GM18517 (cell line): ENCODE measurements around the gene SHANK1.
"Not testable (repeated sequence)": the region's sequence is repeated elsewhere in the genome, so short reads cannot be mapped to it uniquely, and the experiment has no call there.

ENCODE experiments used
- ATAC-seq: cut with Tn5 transposase; IDR thresholded peaks from one replicate; pipeline ENCODE4 v1.9.1; 2021; ENCODE audit warnings: mild to moderate bottlenecking, moderate library complexity; ENCODE audit not compliant: unreplicated experiment

Gene SHANK1

GRCh38 chr19:50719566-50719965 lies at the start of gene SHANK1:
Gene SHANK1, minus strand, starts transcription at chr19:50719802. Its CDS starts 2,883 bp downstream, at chr19:50716919.
- ATAC-seq, result no peak

DNA sequence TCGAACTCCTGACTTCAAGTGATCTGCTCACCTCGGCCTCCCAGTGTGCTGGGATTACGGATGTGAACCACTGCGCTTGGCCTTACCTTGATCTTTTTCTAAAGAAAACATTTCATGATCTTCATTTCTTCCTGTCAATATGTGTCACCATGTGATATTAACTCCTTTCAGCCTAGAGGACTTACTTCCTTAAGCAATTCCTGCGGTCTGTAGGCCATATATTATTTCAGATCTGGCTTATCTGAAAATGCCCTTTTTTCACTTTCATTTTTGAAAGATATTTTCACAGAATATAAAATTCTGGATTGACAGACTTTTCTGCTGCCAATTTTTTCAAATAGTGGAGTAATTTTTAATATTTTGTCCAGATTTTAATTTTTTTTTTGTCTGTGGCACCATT lies 48.7 kb upstream of the SHANK1 start:
- no peak for ATAC-seq

DNA sequence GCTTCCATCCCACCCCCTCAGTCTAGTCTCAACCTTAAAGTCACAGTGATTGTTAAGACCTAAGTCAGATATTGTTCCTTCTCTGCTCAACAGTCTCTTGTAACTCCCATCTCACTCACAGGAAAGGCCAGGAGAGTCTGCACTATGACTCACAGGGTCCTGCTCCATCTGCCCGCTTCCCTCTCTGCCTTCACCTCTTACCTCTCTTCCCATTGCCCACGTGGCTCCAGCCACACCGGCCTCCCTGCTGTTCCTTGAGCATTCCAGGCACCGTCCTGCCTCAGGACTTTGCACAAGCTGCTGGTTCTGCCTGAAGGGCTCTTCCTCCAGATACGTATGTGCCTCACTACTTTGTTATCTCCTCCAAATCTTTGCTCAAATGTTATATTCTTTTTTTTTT lies 47.7 kb upstream of the SHANK1 start:
- not testable (repeated sequence) for ATAC-seq

GRCh38 chr19:50766746-50767145 lies 47.1 kb upstream of the SHANK1 start:
- not testable (repeated sequence) for ATAC-seq

- ATAC-seq, result no peak
These were observed 44.8 kb upstream of the SHANK1 start for GRCh38 chr19:50764409-50764808.

- ATAC-seq, result not testable (repeated sequence)
These were observed 43.9 kb upstream of the SHANK1 start for GRCh38 chr19:50763521-50763920.

GRCh38 chr19:50761501-50761900 lies 41.9 kb upstream of the SHANK1 start:
- not testable (repeated sequence) for ATAC-seq

DNA sequence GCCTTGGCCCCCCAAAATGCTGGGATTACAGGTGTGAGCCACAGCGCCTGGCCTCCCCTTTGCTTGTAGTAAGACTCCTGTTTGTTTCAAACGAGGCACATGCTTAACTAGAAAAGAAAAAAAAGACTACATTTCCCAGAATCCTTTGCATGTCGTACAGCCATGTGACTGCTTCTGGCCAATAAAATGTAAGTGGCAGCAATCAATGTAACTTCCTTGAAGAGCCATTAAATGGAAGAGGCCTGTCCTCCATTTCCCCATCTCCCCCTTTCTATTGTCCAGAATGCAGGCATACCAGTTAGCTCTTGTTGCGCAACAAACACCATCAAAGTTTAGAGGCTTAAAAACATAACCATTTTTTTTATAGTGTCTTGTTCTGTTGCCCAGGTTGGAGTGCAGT lies 40.3 kb upstream of the SHANK1 start:
- no peak for ATAC-seq

DNA sequence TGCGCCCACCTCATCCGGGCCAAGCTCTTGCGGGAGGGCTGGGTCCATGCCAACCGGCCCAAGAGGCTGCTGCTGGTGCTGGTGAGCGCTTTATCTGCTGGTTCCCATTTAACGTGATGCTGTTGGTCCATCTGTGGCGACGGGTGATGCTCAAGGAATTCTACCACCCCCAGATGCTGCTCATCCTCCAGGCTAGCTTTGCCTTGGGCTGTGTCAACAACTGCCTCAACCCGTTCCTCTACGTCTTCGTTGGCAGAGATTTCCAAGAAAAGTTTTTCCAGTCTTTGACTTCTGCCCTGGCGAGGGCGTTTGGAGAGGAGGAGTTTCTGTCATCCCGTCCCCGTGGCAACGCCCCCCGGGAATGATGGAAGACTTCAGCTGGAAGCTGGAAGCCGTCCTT lies 39.5 kb upstream of the SHANK1 start:
- ATAC-seq, result not testable (repeated sequence)

DNA sequence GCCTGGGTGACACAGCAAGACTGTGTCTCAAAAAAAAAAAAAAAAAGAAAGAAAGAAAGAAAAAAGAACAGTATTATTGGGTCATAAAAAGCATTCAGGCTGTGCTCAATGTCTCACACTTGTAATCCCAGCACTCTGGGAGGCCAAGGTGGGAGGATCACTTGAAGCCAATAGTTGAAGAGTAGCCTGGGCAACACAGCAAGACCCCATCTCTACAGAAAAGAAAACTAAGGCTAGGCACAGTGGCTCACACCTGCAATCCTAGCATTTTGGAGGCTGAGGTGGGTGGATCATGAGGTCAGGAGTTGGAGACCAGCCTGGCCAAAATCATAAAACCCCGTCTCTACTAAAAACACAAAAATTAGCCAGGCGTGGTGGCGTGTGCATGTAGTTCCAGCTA lies 38.0 kb upstream of the SHANK1 start:
- ATAC-seq, result not testable (repeated sequence)

DNA sequence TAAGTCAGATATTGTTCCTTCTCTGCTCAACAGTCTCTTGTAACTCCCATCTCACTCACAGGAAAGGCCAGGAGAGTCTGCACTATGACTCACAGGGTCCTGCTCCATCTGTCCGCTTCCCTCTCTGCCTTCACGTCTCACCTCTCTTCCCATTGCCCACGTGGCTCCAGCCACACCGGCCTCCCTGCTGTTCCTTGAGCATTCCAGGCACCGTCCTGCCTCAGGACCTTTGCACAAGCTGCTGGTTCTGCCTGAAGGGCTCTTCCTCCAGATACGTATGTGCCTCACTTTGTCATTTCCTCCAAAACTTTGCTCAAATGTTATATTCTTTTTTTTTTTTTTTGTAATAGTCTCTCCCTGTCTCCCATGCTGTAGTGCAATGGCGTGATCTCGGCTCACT lies 36.6 kb upstream of the SHANK1 start:
- ATAC-seq, result not testable (repeated sequence)

GRCh38 chr19:50753879-50754278 lies 34.3 kb upstream of the SHANK1 start:
- no peak for ATAC-seq

DNA sequence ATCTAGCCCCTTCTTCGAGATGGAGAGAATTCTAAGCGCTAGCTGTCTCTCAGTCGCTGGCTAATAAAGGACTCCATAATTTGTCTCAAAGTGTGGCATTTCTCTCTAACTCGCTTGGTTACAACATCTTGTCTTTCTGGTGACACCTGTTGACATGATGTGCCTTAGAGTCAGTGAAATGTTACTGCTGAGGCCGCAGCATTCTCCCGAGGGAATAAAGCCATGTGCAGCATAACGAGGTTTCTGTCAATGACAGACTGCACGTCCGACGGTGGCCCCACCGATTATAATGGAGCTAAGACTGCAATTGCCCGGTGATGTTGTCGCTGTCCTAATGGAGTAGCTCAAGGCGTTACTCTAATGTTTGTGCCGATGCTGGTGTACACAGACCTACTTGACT lies 30.4 kb upstream of the SHANK1 start:
- no peak for ATAC-seq

DNA sequence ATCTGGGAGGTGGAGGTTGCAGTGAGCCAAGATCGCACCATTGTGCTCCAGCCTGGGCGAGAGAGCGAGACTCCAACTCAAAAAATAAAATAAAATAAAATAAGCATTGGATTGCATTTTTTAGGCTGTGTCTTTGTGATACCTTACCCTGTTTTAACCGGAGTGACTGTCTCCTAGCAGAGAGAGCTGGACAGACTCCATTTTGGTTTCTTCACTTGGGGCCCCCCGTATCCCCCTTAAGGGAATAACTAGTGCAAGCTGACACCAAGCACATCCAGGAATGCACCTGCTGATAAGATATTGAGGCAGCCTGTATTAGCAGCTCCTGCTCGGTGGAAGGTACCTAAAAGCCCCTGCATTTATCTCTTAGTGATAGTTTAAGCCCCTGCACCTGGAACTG lies 29.9 kb upstream of the SHANK1 start:
- ATAC-seq, result no peak

GRCh38 chr19:50747141-50747540 lies 27.5 kb upstream of the SHANK1 start:
- not testable (repeated sequence) for ATAC-seq

- ATAC-seq, result no peak
These were observed 25.6 kb upstream of the SHANK1 start for GRCh38 chr19:50745221-50745620.

DNA sequence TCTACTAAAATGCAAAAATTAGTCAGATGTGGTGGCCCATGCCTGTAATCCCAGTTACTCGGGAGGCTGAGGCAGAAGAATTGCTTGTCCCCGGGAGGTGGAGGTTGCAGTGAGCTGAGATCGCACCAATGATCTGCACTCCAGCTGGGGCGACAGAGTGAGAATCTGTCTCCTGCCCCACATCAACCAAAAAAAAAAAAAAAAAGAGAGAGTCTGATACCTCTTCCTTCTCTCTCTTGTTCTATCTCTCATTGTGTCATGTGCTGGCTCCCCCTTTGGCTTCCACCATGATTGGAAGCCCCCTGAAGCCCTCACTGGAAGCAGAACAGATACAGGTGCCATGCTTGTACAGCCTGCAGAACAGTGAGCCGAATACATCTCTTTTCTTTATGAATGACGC lies 23.9 kb upstream of the SHANK1 start:
- ATAC-seq, result no peak

DNA sequence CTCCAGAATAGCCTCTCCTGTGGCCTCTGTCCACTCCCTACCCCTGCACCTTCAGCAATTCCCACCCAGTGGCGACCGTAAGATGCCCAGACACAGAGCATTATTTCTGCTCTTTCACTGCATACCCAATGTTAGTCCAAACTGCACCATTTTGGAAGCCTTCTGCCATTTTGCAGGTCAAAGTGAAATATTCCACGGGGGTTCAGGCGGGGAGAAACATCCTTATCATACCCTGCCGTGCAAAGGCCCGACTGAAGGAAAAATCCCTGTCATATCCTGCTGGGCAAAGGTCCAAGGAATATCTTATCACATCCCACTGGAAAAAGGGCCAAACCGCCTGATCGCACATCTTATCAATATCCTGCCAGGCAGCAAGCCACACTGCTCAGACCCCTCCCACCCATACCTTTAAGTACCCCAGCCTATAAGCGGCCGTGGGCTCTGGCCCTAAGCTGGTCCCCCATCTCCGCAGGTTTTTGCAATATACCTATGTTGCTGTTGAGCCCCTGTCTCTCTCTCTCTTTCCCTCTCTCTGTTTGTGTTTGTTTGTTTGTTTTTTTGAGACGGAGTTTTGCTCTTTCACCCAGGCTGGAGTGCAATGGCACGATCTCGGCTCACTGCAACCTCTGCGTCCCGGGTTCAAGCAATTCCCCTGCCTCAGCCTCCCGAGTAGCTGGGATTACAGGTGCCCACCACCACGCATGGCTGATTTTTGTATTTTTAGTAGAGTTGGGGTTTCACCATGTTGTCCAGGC lies 21.8 kb upstream of the SHANK1 start:
- ATAC-seq, result no peak

GRCh38 chr19:50739914-50740426 lies 20.4 kb upstream of the SHANK1 start:
- no peak for ATAC-seq

DNA sequence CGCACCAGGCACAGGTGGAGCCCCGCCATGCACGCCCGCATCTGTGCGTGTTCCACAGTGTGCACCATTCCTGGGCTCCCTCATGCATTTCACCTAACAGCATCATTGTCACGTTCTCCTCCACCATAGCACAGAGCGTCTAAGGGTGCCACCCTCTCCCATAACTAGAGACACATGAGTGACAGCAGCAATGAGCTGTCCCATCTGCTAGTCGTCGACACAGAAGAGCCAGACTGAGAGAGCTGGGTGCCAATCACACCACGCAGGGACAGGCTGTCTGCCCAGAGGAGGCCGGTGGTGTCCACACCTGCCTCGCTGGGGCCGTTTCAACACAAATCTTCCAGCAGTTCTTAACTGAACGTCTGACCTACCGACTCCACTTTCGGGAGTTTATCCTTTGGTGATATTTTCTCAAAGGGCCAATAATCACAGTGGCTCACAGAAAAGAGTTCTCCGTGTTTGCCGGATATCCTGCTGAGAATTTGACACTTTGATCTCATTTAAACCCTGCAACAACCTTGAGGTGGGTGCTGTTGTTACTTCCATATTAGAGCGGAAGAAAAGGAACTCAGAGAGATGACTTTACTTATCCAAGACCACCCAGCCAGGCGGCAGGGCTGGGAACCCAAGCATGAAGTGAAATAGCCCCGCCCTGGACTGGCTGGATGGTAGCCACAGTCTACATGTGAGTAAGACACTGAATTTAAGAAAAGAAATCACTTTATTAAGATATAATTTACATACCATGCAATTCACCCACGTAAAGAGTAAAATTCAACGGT lies 19.7 kb upstream of the SHANK1 start:
- no peak for ATAC-seq

DNA sequence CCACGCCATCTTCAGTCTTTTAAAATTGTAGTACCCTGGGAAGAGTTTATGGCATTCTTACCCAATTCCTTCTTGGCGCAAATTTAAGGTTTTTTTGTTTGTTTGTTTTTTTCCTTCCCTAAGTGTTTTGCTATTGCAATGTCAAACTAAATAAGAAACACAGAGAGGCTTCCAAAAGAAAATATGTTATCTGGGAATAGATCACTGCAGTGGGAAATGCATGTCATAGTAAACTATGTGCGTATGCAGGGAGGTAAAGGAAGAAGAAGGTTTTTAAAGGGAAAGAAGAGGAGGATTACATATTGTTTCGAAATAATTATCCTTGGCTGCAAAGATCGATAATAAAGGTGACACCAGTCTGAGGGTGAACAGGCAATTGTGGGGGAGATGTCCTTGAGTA lies 16.7 kb upstream of the SHANK1 start:
- no peak for ATAC-seq

DNA sequence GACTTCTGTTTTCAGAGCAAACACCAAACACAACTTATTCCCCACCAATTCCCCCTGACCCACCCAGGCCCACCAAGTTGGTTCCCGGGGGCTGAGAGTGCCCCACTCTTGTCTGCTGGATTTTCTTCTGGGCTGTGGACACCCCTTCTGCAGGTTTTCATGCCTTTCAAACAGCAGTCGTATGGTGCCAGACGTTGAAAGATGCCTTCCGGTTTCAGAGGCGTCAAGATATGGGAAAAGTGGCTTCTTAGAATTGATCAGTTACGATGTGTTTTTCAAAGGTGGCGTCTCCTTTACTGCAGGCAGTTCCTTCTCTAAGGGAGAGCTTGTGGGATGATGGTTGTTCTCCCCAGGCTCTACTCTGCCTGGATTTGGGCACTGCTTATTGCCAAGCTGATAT lies 16.3 kb upstream of the SHANK1 start:
- ATAC-seq, result no peak
